Measurements from ENCODE around the gene ELF4.

Gene ELF4

GRCh38 chrX:130110379-130111219 lies at the start of gene ELF4:
TSS of gene ELF4 (minus strand) at chrX:130110497. CDS start at chrX:130081330, 29,167 bp downstream.
- TF ChIP-seq CTCF (IDR thresholded peaks at IDR 0.05; ENCODE audit: low read depth, low read length) = no peak
- H3K4me3 ChIP-seq (ENCODE audit: low read depth, low read length) = peak within 1 kb of the TSS; percentile 68

DNA sequence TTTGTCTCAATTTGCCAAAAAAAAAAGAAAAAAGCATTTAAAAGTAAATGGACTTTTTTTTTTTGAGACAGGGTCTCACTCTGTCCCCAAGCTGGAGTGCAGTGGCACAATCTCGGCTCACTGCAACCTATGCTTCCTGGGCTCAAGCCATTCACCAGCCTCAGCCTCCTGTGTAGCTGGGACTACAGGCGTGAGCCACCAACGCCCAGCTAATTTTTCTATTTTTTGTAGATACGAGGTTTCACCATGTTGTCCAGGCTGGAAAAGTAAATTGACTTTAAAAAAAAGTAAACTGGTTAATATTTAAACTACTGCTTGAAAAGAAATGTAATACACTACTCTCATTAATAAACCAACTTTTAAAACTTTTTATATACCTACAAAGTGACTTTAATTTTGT lies 49.5 kb upstream of the ELF4 start:
- TF ChIP-seq CTCF (IDR thresholded peaks at IDR 0.05; ENCODE audit: low read depth, low read length) = no peak
- no peak overlapping the region for H3K4me3 ChIP-seq (ENCODE audit: low read depth, low read length)

GRCh38 chrX:130158311-130158710 lies 48.0 kb upstream of the ELF4 start:
- no peak for TF ChIP-seq CTCF (IDR thresholded peaks at IDR 0.05; ENCODE audit: low read depth, low read length)
- H3K4me3 ChIP-seq (ENCODE audit: low read depth, low read length) = no peak overlapping the region

- TF ChIP-seq CTCF (IDR thresholded peaks at IDR 0.05; ENCODE audit: low read depth, low read length) = no peak
Measured at GRCh38 chrX:130155564-130155963, 45.3 kb upstream of the ELF4 start.

GRCh38 chrX:130147631-130148030 lies 37.3 kb upstream of the ELF4 start:
- no peak overlapping the region for H3K4me3 ChIP-seq (ENCODE audit: low read depth, low read length)
- no peak for TF ChIP-seq CTCF (IDR thresholded peaks at IDR 0.05; ENCODE audit: low read depth, low read length)

More at GRCh38 chrX:130155564-130155963, 45.3 kb upstream of the ELF4 start:
- no peak overlapping the region for H3K4me3 ChIP-seq (ENCODE audit: low read depth, low read length)

DNA sequence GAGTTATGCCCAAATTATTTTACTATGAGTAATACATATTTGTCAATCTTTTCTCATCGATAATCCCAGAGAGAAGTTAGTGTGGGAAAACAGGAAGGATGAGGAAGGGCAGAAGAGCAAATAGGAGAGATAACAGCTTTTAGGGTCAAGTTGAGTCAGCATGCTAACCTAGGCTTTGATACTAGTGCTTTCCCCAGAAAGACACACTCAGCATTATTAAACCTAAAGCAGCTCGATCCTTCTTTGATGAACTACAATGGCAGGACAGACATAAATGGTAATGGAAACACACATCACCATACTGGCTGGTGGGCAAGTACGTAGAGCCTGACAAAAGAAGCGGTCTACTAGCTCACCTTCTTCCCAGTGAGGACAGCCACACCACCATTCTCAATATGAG lies 34.8 kb upstream of the ELF4 start:
- TF ChIP-seq CTCF (IDR thresholded peaks at IDR 0.05; ENCODE audit: low read depth, low read length) = no peak

GRCh38 chrX:130144509-130144908 lies 34.2 kb upstream of the ELF4 start:
- H3K4me3 ChIP-seq (ENCODE audit: low read depth, low read length) = no peak overlapping the region
- no peak for TF ChIP-seq CTCF (IDR thresholded peaks at IDR 0.05; ENCODE audit: low read depth, low read length)

More for the DNA sequence above, 34.8 kb upstream of the ELF4 start:
- no peak overlapping the region for H3K4me3 ChIP-seq (ENCODE audit: low read depth, low read length)

Measured in WI38 (cell line).